HG02623 (cell line): ENCODE results near the gene RAB3A.
"Not testable (repeated sequence)": the region's sequence is repeated elsewhere in the genome, so short reads cannot be mapped to it uniquely, and the experiment has no call there.

Experiments used
- ATAC-seq: cut with Tn5 transposase; IDR thresholded peaks from one replicate; pipeline ENCODE4 v1.9.1; 2021; ENCODE audit warnings: moderate library complexity; ENCODE audit not compliant: unreplicated experiment

The RAB3A gene

DNA sequence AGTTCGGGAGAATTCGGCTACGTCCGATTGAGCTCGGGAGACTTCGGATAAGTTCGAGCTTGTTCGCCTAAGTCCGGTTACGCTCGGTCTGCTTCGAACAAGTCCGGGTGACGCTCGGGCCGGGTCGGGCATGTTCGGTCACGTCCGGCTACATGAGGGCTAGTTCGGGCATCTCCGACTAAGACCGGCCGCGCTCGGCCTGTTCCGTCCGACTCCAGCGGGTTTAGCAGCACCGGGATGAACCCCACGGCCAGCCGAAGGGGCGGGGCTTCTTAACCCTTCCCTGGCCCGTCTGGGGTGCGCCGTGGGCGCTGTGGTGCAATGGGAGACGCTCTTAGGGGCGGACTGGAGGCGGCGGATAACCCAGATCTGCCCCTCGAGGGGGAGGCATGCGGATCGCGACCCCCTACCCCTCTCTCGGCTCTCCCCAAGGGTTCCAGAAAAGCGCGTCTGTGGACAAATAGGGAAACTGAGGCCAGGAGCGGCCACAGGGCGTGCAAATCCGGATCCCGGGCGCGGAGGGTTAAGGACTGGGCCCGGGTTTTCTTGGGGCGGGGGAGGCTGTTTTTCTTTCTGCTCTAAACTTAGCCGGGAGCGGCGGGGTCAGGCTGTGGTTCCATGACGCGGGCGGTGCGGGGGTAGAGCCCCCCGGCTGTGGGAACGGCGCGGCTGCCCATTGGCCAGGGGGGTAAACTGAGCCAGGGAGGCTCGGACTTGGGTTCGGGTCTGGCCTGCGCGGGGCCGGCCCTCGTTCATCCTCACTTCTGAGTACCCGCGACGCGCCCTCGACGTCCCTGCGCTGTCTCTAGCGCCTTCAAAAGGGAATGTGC lies 20.9 kb upstream of the RAB3A start:
- peak; percentile 92 for ATAC-seq

GRCh38 chr19:18223860-18224524 lies 20.1 kb upstream of the RAB3A start:
- ATAC-seq: no peak

- ATAC-seq: no peak
Observed at GRCh38 chr19:18221815-18222725, 18.2 kb upstream of the RAB3A start.

- no peak for ATAC-seq
Observed at GRCh38 chr19:18220632-18221275, 16.9 kb upstream of the RAB3A start.

- ATAC-seq: no peak
Observed at GRCh38 chr19:18219911-18220631, 16.2 kb upstream of the RAB3A start.

DNA sequence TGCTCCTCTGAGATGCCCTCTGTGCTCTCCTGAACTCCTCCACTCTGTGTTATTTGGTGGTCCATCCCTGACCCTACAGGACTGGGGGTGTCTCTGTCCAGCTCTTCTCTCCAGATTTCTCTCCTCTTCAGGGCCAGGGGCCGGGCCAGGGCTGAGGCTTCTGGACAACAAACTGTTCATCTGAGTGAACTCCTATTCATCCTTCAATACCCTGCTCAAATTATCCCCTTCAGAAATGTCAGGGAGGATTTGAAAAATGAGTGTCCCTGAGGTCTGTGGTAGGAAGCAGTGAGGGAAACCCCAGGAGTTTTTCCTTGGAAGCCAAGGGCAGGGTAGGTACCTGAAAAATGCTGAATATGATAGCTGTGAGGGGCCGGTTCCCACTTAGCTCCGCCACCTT lies 14.8 kb upstream of the RAB3A start:
- ATAC-seq: no peak

DNA sequence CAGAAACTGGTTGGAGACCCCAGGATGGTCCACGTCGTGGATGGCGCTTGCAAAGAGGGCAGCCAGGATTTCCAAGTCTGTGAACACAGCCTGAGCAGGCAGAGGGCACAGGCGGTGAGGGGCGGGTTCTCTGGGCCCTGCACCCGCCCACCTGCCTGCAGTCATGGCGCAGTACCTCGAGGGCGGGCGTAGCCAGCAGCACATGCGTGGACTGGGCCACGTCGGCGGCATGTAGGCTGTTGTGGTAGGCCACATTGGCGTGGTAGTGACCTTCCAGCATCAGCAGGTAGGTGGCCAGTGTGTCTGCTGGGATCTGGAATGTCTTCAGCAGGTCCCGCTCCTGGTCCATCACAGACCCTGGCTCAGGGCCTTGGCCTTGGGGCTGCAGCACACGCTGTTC lies 14.3 kb upstream of the RAB3A start:
- no peak for ATAC-seq

DNA sequence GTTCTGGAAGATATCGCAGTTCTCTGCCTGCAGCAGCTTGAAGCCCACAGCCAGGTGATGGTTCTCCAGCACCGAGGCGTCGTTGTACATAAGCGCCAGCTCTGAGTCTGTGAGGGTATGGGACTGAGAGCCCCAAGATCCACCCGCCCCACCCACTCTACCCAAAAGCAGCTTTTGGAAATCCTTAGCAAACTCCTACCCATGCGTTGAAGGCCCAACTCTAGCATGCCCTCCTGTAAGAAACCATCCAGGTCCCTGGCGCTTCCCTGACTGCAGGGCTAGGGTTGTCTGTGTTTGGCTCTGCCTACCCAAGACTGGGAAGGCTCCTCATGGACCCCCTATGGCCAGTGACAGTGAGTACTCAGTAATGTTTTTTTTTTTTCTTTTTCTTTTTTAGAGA lies 12.9 kb upstream of the RAB3A start:
- ATAC-seq: no peak

DNA sequence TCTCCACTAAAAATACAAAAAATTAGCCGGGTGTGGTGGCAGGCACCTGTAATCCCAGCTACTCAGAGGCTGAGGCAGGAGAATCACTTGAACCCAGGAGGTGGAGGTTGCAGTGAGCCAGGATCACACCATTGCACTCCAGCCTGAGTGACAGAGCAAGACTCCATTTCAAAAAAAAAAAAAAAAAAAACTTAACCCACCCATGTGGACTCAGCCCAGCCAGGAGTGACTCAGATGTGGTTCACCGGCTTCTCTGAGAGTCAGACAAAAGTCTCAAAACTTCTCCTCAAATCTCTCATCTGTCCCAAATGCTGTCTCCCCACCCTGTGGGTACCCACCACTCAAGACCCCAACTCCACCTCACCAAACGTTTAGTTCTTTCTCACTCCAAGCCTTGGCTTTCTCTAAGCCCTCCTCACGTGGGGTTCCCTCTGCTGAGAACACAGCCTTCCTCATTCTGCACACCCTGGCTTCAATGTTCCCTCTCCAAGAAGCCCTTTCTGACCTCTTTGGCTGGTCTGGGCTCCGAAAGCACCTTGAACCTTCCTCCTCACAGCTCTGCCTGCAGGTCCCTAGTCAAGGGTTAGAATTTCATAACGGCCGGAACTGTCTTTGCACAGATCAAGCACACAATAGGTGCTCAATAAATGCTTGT lies 11.1 kb upstream of the RAB3A start:
- ATAC-seq: no peak

DNA sequence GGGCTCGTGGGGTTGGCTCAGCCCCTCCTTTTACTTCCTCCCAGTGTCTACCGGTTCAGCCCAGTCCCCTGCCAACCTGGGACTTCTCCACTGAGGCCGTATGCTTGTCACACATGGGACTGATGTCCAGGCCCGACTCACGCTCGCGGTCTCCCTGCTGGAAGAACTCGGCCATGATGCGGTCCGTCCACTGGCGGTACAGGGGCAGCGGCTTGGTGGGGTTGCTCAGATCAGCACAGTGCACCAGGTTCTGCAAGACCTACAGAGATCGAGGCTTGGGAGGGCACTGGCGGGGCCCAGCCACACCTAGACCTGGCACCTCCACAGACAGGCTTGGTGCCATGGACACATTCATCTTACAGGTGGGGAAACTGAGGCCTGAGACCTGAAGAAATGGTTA lies 7.8 kb upstream of the RAB3A start:
- no peak for ATAC-seq

DNA sequence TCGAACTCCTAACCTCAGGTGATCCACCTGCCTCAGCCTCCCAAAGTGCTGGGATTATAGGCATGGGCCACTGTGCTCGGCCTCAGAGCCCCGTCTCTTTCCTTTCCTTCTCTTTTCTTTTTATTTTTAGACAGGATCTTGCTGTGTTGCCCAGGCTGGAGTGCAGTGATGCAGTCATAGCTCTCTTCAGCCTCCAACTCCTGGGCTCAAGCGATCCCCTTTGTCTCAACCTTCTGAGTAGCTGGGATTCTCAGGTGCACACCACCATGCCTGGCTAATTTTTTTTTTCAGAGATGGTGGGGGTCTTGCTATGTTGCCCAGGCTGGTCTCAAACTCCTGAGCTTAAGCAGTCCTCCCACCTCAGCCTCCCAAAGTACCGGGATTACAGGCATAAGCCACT lies 6.1 kb upstream of the RAB3A start:
- not testable (repeated sequence) for ATAC-seq

DNA sequence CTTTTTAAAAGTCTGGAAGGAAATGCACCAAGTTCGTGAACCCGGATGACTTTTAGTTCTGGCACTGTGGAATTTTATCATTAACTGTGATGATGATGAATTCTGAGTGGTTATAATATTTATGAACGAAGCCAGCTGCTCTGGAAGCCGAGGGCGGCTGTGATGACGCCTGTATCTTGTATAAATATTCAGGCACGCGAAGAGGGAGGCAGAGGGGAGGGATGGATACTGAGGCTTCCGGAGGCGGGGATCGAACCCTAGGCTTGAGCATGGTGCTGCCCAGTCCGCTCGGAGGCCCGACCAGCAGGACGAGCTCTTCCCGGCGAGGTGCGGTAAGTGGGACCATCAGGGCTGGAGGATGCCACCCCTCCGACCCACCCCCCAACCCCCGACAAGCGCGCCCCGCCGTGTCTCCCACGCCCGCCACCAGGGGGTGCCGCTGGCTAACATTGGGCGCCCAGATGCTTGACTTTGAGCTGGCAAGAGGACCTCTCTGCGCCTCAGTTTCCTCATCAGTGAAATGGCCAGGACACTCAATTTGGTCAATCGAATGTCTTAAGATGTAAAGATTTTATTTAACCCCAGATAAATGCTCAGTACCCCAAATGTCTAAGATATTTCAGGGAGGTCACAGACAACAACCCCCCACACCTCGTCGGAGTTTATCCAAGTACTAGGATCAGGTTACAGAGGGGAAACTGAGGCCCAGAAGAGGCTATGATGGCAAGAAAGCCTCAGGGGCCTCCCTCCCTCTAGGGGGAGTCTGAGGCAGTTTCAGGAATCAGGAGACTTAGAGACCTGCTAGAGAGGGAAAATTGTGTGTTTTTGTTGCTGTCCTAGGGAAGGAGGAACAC lies 4.5 kb upstream of the RAB3A start:
- no peak for ATAC-seq

GRCh38 chr19:18206018-18206417 lies 2.2 kb upstream of the RAB3A start:
- ATAC-seq: no peak

DNA sequence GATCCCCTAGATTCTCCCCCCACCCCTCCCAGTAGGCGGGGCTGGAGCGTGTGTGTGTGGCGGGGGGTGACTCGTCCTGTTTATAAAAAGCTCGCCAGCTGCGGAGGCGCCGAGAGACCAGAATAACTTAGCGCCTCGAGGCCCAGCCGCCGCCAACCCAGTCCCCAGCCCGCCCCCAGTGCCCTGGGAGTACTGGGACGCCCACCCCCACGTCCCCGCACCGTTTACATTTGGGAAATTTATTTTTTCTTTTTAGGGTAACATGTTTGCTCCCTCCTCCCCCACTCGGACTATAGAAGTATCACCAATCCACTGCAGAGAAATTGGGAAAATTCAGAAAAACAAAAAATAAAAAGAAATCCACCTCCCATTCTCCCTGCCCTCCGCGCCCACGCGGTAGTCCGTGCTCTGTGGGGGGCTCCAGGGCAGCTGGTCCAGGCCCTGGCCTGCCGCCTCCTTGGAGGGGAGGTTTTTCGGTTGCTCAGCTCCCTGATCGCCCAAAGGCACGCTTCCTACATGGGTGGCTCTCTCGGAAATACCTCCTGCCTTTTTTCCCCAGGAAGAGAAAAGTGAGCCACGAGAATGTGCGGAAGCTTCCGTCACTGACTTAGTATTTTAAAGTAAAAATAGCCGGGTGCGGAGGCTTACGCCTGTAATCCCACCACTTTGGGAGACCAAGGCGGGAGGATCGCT lies 1.5 kb upstream of the RAB3A start:
- ATAC-seq: no peak

DNA sequence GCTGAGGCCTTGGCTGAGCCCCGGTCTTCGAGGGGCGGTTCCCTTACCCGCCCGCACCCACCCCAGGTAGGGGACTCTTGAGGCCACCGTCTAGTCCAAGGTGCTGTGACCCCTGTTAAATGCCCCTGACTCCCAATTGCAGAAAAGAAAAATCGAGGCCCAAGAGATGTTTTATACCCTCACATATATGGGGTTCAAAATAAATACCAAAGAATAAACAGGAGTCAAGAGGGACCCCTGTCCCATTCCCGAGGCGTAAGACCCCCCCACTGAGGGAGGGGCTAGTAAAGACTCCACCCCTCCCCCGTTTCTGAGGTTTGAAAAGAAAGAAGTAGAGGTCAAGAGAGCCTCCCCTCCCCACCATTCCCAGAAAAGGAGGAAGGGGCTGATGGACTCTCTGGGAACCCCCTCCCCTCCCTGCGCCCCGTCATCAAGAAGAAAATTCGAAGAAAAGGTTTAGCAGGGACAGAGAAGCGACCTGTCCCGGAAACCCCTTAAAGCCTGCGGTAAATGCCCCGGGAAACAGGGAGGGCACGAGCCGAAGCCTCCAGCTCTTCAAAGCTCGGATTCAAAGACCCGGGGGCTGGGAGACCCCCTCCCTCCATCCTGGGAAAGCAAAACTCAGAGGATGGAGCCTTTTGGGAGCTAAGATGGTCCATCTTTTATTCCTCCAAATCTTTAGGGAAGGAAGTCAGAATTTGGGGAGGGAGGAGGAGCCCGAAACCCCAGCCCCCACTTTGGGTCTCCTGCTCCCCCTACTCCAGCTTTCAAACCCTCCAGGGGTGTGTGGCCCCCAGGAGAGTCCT lies 755 bp upstream of the RAB3A start:
- ATAC-seq: peak; percentile 15

GRCh38 chr19:18203408-18203862 lies 407 bp downstream of the RAB3A start:
- peak; percentile 1 for ATAC-seq

DNA sequence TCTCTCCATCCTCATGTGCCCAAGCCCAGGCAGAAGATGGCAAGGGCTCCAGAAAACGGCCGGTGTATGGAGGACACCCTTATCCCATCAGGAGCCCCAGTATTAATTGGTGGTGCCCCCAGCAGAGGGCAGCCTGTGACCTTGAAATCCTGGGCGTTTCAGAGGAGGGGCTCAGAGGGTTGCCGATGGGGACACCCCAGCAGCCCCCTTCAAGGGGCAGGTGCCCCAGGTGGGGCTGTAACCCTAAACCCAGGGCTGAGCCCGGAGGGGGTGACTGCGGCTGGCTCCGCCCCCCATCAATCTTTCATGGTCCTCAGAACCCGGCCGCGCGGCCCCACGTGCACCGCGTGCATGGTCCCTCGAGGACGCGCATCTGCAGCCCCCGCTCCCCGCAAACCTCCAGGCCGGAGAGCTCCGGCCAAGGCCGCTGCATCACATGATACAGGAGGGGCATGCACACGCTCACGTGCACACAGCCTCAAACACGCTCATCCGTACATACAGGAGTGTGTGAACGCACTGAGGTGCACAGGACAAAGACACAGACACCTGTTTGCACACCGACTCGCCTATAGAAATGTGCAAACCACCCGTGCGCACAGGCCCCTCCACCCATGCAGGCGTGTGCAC lies 949 bp downstream of the RAB3A start:
- ATAC-seq: no peak
